GM19025 (cell line): ENCODE measurements around the gene TMEM178A.
"Not testable (repeated sequence)": the region's sequence is repeated elsewhere in the genome, so short reads cannot be mapped to it uniquely, and the experiment has no call there.

Source experiments
- ATAC-seq: cut with Tn5 transposase; IDR thresholded peaks from one replicate; pipeline ENCODE4 v1.9.1; 2021; ENCODE audit warnings: mild to moderate bottlenecking, low read depth, moderate library complexity; ENCODE audit not compliant: unreplicated experiment

Gene TMEM178A

DNA sequence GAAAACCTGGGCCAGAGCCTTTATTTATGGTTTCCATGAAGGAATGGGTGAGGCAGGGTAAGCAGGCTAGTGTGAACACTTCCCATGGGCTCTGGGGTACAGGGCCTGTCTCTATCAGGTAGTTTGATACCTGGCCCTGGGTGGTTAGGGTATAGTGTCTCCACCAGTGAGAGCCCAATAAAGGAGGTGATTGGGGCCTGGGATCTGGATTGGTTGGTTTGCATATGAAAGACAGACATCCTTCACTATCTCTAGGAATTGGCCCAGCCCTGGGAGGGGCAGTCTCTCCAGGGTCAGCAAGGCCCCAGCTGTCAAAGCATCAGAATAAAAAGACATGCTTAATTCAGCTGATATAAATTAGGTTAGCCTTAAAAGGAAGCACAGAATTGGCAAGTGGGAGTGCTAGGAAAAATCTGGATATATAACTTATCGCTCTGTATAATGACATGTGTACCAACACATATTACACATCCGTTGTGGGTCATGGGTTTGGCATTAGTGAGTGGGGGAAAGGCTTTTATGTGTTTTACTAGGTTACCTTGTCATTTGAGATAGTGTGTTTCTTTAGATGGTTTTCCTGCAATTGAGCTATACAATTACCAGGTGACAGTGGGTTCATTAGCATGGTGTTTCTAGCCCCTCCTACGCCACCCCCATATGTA is 18.5 kb upstream of the TMEM178A start:
- no peak for ATAC-seq

- ATAC-seq = no peak
Measured at GRCh38 chr2:39648580-39648979, 17.1 kb upstream of the TMEM178A start.

- no peak for ATAC-seq
Measured at GRCh38 chr2:39649511-39649910, 16.2 kb upstream of the TMEM178A start.

GRCh38 chr2:39650468-39650867 is 15.2 kb upstream of the TMEM178A start:
- ATAC-seq = no peak

GRCh38 chr2:39656215-39656614 is 9.5 kb upstream of the TMEM178A start:
- not testable (repeated sequence) for ATAC-seq

DNA sequence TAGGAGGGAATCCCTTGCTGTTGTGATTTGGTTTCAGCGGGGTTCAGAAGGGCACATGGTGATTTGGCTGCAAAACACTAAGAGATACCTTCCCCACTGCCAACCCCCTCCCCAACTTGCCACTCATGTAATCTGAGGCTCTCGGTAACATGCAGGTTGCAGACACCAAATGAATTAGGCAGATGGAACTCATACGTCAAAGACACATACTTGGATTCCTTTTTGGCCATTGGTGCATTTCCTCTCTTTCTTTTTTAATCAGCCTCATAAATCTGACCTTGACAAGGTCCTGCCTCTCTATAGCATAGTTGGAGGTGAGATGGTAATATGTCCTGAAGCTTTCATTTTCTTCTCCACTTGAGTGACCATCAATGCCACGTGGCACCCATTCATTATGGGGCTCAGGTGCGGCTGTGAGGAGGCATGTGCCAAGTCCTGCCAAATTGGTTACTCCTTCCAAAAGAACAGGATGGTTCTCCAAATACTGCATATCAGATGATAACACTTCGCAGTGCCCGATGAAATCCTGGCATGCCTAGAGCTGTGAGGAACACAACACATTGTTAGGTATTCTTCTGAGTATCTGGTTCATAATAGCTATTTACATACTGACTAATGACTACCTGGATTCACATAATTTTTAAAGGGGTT is 8.3 kb upstream of the TMEM178A start:
- no peak for ATAC-seq

DNA sequence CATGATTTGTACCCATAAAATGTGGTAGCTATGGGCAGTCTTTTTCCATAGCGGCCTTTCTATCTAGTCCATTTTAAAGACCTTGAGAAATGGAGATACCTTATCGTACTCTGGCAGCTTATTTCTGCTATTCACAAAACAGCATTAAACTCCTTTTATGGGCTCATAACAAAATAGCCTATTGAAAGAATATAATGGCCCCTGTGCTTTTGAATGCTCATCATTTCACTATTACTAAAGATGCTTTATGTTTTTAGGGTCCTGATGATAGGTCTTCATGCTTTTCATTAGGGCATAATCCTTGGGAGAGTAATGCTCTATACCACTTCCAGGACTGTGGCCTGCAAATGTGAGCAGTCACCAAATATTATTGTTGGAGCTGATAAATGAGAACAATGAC is 7.3 kb upstream of the TMEM178A start:
- ATAC-seq = no peak

DNA sequence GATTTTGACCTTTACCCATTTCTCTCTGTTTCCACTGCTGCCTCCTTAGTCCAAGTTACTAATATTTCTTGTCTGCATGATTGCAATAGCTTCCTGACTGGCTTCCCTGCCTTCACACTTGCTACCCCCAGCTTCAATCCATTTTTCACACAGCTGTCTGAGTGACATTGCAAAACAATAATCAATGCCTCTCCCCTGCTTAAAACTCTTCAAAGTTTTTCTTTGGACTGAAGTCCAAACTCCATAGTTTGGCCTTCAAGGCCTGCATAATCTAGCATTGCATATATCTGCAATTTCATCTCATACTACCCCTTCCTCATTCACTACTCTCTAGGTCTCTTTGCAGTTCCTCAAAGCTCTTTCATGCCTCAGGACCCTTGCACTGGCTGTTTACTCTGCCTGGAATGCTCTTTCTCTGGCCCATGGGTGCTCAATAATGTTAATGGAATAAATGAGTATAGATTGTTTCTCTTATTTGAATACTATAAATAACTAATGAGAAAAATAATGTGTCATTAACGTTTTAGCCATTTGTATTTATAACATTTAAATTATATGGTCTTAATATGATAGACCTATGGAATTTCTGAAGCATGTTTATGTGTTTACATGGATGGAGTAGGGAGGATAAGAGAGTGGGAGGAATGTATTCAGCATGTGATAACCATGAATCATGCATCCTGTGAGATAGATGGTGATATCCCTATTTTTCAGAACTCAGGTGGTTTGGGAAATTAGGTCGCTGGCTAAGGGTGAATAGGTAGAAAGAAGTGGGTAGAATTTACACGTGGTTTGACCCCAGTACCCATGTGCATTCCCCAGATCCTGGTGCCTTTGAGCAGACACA is 5.7 kb upstream of the TMEM178A start:
- no peak for ATAC-seq

GRCh38 chr2:39660612-39661236 is 5.0 kb upstream of the TMEM178A start:
- ATAC-seq = no peak

DNA sequence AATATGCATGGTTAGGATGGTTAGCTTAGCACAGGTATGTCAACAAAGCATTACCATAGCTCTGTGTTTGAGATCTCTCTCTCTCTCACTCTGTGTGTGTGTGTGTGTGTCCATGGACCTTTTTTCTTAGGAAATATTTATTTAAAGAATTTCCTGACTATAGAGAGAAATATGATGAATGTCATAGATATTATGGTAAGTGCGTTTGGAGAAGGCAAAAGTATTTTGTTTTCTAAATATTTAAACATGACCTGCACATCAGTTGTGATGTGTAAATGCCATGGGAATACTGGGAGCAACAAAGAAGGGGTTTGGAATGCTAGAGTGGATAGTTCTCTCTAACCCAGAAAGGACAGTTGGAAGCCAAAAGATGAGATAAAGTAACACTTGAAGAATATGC is 3.9 kb upstream of the TMEM178A start:
- no peak for ATAC-seq

- ATAC-seq = no peak
Measured at GRCh38 chr2:39663187-39663930, 2.4 kb upstream of the TMEM178A start.

- ATAC-seq = no peak
Measured at GRCh38 chr2:39664232-39664887, 1.4 kb upstream of the TMEM178A start.

GRCh38 chr2:39664888-39665591 is 677 bp upstream of the TMEM178A start:
- ATAC-seq = no peak

DNA sequence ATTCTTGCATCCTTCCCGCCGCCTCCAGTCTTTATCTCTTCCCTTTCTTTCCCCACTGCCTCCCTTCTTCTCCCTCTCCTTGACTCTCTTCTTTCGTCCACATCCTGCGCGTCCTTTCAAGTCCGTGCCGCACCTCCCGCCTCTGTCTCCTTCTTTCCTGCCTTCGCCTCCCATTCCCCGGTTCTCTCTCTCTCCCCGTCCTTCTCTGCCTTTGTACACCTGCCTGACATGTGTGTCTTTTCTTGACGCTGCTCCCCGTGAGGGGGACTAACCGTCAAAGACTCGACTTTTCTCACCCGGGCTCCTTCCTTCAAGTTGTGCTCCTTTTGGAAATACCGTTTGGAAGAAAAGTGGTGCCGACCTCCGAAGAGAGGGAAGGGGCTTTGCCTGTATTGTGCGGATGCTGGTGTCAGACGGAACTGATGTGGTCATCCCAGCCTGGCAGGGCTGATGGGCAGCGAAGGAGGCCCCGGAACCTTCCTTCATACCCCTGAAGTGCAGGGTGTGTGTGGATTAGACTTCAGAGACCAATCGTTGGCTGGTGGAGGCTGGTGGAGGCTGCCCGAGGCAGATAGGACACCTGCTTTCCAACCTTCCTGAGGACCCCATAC is 879 bp downstream of the TMEM178A start:
- no peak for ATAC-seq

GRCh38 chr2:39667104-39667885 is 1.6 kb downstream of the TMEM178A start:
- ATAC-seq = no peak

GRCh38 chr2:39667886-39668276 is 2.2 kb downstream of the TMEM178A start:
- no peak for ATAC-seq

DNA sequence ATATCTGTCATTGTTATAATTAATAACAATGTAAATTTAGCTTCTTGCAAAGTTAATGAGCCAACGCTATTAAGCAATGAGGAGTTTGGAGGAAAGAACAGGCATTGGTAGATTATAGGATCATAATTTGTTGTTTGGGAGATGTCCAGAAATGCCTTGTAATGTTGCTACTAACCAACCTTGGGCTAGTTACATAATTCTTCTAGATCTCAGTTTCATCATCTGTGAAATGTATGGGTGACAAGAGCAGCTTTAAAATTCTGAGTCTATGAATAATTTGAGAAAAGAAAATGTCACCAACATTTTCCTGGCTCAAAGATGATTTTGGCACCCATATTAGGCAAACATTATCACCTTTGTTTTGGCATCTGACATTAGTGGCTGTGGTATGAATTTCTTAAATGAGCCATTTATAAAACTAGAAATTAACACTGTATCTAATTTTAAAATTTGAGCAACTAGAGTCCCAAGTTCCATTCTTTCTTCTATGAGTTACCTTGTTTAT is 2.9 kb downstream of the TMEM178A start:
- ATAC-seq = no peak

- no peak for ATAC-seq
Measured at GRCh38 chr2:39671604-39672003, 5.9 kb downstream of the TMEM178A start.
